Endothelial cell of umbilical vein (primary cell): ENCODE measurements around the gene OR6C3. TPM values are rescaled to one million over a fixed set of nuclear protein-coding genes. Genes with fewer than 3 reads are reported as not detected.

ENCODE experiments used
- BruUV-seq: library from RNA; stranded (reverse); fragments of 400-500 nt; replicated peaks from 2 replicates; lab custom pipeline; 2021; lab: Mats Ljungman, UMichigan
- CTCF ChIA-PET: fragments of 300-600, 350-600 bp; sonication (Branson Sonifier 250); formaldehyde crosslinking; loops from one replicate; lab custom pipeline; 2021; ENCODE audit warnings: antibody characterized with exemption, inconsistent platforms; lab: Charles Lee
- POLR2A ChIA-PET: fragments of 300-600, 350-600 bp; sonication (Branson Sonifier 250); formaldehyde crosslinking; loops from one replicate; lab custom pipeline; 2021; ENCODE audit warnings: antibody characterized with exemption, inconsistent platforms; lab: Charles Lee
- DNase-seq: peaks from one replicate; pipeline ENCODE4 v3.0.0-alpha.2; 2011; ENCODE audit warnings: low read depth, low spot score
- FAIRE-seq: peaks from 2 replicates; lab custom pipeline; 2011; peaks lifted over from hg19 to GRCh38; lab: Jason Lieb, UNC
- H2AFZ ChIP-seq: 2 replicates; pipeline ENCODE4 v1.6.0; 2012; ENCODE audit warnings: low read depth, low read length, control low read depth, inconsistent platforms
- H3K27ac ChIP-seq: 2 replicates; pipeline ENCODE4 v1.5.1; 2011; ENCODE audit warnings: low read depth, mild to moderate bottlenecking, control low read depth, low read length, moderate library complexity; ENCODE audit not compliant: insufficient read depth
- H3K27me3 ChIP-seq, 2 experiments: 2 replicates each; pipeline versions ENCODE4 v1.6.0 to v1.6.1; 2011; ENCODE audit warnings: low read length in 2 of 2, mixed read lengths in 1 of 2; ENCODE audit not compliant: control insufficient read depth in 2 of 2, insufficient read depth in 2 of 2
- H3K36me3 ChIP-seq, 2 experiments: 2 replicates in 1 of 2; 3 replicates in 1 of 2; pipeline ENCODE4 v1.5.1; 2011; ENCODE audit warnings: low read length in 2 of 2, mild to moderate bottlenecking in 1 of 2, moderate library complexity in 1 of 2; ENCODE audit not compliant: control insufficient read depth in 2 of 2, insufficient read depth in 2 of 2; ENCODE audit errors: extremely low read depth in 1 of 2
- H3K4me1 ChIP-seq: 3 replicates; pipeline ENCODE4 v1.5.1; 2011; ENCODE audit warnings: mild to moderate bottlenecking, low read length; ENCODE audit not compliant: control insufficient read depth, insufficient read depth; ENCODE audit errors: extremely low read depth
- H3K4me2 ChIP-seq: 2 replicates; pipeline ENCODE4 v1.6.1; 2011; ENCODE audit warnings: low read length, control low read depth, mixed read lengths; ENCODE audit not compliant: insufficient read depth
- H3K4me3 ChIP-seq, 3 experiments: fragments of 200-600 bp in 1 of 3; sonication (generic), shearing (Covaris generic) in 1 of 3; replicated peaks in 1 of 3; 2 replicates each; pipeline ENCODE4 v1.5.1; 2011 to 2016; ENCODE audit warnings: control low read depth in 3 of 3, low read length in 3 of 3, mild to moderate bottlenecking in 2 of 3, inconsistent platforms in 1 of 3, low read depth in 1 of 3, moderate library complexity in 1 of 3; ENCODE audit not compliant: insufficient read depth in 1 of 3
- H3K79me2 ChIP-seq: 2 replicates; pipeline ENCODE4 v1.6.0; 2012; ENCODE audit warnings: low read length, inconsistent platforms; ENCODE audit not compliant: control insufficient read depth, insufficient read depth
- H3K9ac ChIP-seq: replicated peaks from 2 replicates; pipeline ENCODE3; 2011; ENCODE audit warnings: low read length, control low read depth; ENCODE audit not compliant: insufficient read depth; ENCODE audit errors: extremely low read depth
- H3K9me1 ChIP-seq: replicated peaks from 3 replicates; pipeline ENCODE4 v1.6.0; 2011; ENCODE audit warnings: mild to moderate bottlenecking, low read length; ENCODE audit not compliant: control insufficient read depth, insufficient read depth; ENCODE audit errors: extremely low read depth
- H3K9me3 ChIP-seq: replicated peaks from 2 replicates; pipeline ENCODE4 v1.5.1; 2012; ENCODE audit warnings: low read length, inconsistent platforms; ENCODE audit not compliant: control insufficient read depth, insufficient read depth
- H4K20me1 ChIP-seq: replicated peaks from 2 replicates; pipeline ENCODE3; 2011; ENCODE audit warnings: mild to moderate bottlenecking, low read length; ENCODE audit not compliant: control insufficient read depth, insufficient read depth; ENCODE audit errors: extremely low read depth
- CTCF ChIP-seq, 2 donors: IDR thresholded peaks; 1 replicate in 1 of 2; 2 replicates in 1 of 2; pipeline ENCODE4 v1.5.1; 2011; ENCODE audit warnings: low read length in 2 of 2, mild to moderate bottlenecking in 2 of 2, moderate library complexity in 2 of 2, control low read depth in 1 of 2, inconsistent platforms in 1 of 2, low read depth in 1 of 2; ENCODE audit not compliant: insufficient read depth in 1 of 2; ENCODE audit errors: extremely low read depth in 1 of 2
- EZH2 ChIP-seq: IDR thresholded peaks from 2 replicates; pipeline ENCODE4 v1.6.1; 2012; ENCODE audit warnings: borderline replicate concordance, low read depth, mild to moderate bottlenecking, moderate library complexity, low read length, inconsistent platforms; ENCODE audit not compliant: severe bottlenecking
- FOS ChIP-seq: IDR thresholded peaks from 2 replicates; pipeline ENCODE4 v1.6.1; 2011; ENCODE audit warnings: mild to moderate bottlenecking, low read length, moderate library complexity, borderline replicate concordance; ENCODE audit not compliant: insufficient read depth
- GATA2 ChIP-seq: IDR thresholded peaks from 2 replicates; pipeline ENCODE4 v1.7.0; 2011; ENCODE audit warnings: low read depth, mild to moderate bottlenecking, moderate library complexity, mixed read lengths, low read length; ENCODE audit not compliant: insufficient read length, insufficient read depth
- JUN ChIP-seq: IDR thresholded peaks from 2 replicates; pipeline ENCODE4 v1.6.1; 2011; ENCODE audit warnings: borderline replicate concordance, low read depth; ENCODE audit not compliant: insufficient read length, insufficient read depth
- MAX ChIP-seq: IDR thresholded peaks from 2 replicates; pipeline ENCODE4 v1.6.1; 2011; ENCODE audit not compliant: insufficient read depth, insufficient read length
- MYC ChIP-seq: IDR thresholded peaks from one replicate; pipeline ENCODE4 v1.6.1; 2011; ENCODE audit warnings: mild to moderate bottlenecking, low read depth, low read length
- POLR2A ChIP-seq: IDR thresholded peaks from 2 replicates; pipeline ENCODE4 v1.6.1; 2012; ENCODE audit warnings: low read depth, mild to moderate bottlenecking, control low read depth, low read length
- dilution Hi-C: fragments of 300-500 bp; cut with MboI; formaldehyde crosslinking; loops from one replicate; pipeline ENCODE4 v1.15.0; 2019; ENCODE audit warnings: low sequenced_read_pairs; ENCODE audit not compliant: extremely low pct_ligation_motif_present
- intact Hi-C: fragments of 100-400 bp; cut with micrococcal nuclease; formaldehyde crosslinking; loops from one replicate; pipeline ENCODE4 v1.10.0; 2022
- polyA plus RNA-seq, 4 experiments: library from polyadenylated mRNA; depleted of rRNA in 3 of 4; stranded (reverse) in 3 of 4; unstranded in 1 of 4; fragments of >200 nt; gene quantifications; 2 replicates each; pipeline versions ENCODE4 v1.2.1 to v1.2.3, GENCODE V29; 2011 to 2012; ENCODE audit warnings: missing spikeins in 1 of 4
- total RNA-seq: library from RNA; stranded (reverse); gene quantifications from 2 replicates; pipeline ENCODE4 v1.2.3, GENCODE V29; 2021

Gene OR6C3
- total and polyA plus RNA-seq, 2 donors (not counting 3 experiments of a cell fraction or from before 2014, with no cell fraction given) = not detected

GRCh38 chr12:55372521-55372920 is 42.0 kb downstream of the OR6C3 start:
- Histone ChIP-seq H3K9ac (no peak overlapping the region), H3K27ac (no peak overlapping the region), H3K4me3 (no peak overlapping the region), H3K27me3 (no peaks in the 10 kb centered on the region), H4K20me1 (no peaks in the 10 kb centered on the region), H3K79me2 (no peaks in the 10 kb centered on the region), H3K36me3 (no peaks in the 10 kb centered on the region), H3K4me2 (no peak overlapping the region), H3K4me1 (no peaks in the 10 kb centered on the region), H3K9me3 (no peaks in the 10 kb centered on the region), H3K9me1 (no peaks in the 10 kb centered on the region), H2AFZ (no peak overlapping the region)
- FAIRE-seq = no peak
- CTCF ChIA-PET = no interaction called here
- intact Hi-C loops (no loop called here), dilution Hi-C loops (no loop called here)
- no TSS peak for BruUV-seq
- no peak for DNase-seq
- no peak for TF ChIP-seq GATA2
- TF ChIP-seq MYC = no peak
- no peak for TF ChIP-seq MAX
- TF ChIP-seq EZH2 = no peak
- no peak for TF ChIP-seq POLR2A
- TF ChIP-seq FOS = no peak
- no peak for TF ChIP-seq CTCF (IDR thresholded peaks at IDR 0.05; ENCODE audit: extremely low read depth in 1 of 2, insufficient read depth in 1 of 2, low read depth in 1 of 2, low read length in 2 of 2)
- no peak for TF ChIP-seq JUN
- POLR2A ChIA-PET = no interaction called here

Other genes starting within 250 kb of the OR6C3 start
- not detected in 2 replicates for gene OR9K2, start 204.3 kb upstream of the OR6C3 start, total RNA-seq
- not detected in 2 replicates for gene OR9K2, start 204.3 kb upstream of the OR6C3 start, polyA plus RNA-seq
- not detected in 2 replicates for gene OR10A7, start 109.7 kb upstream of the OR6C3 start, total RNA-seq
- not detected in 2 replicates for gene OR10A7, start 109.7 kb upstream of the OR6C3 start, polyA plus RNA-seq
- gene OR6C74, start 86.1 kb upstream of the OR6C3 start, total RNA-seq = not detected in 2 replicates
- gene OR6C74, start 86.1 kb upstream of the OR6C3 start, polyA plus RNA-seq = not detected in 2 replicates
- gene OR6C6, start 34.2 kb upstream of the OR6C3 start, total RNA-seq = not detected in 2 replicates
- gene OR6C6, start 34.2 kb upstream of the OR6C3 start, polyA plus RNA-seq = not detected in 2 replicates
- not detected in 2 replicates for gene OR6C1, start 16.4 kb upstream of the OR6C3 start, total RNA-seq
- gene OR6C1, start 16.4 kb upstream of the OR6C3 start, polyA plus RNA-seq = not detected in 2 replicates
- gene OR6C75, start 32.2 kb downstream of the OR6C3 start, total RNA-seq = not detected in 2 replicates
- not detected in 2 replicates for gene OR6C75, start 32.2 kb downstream of the OR6C3 start, polyA plus RNA-seq
- gene OR6C65, start 69.8 kb downstream of the OR6C3 start, total RNA-seq = not detected in 2 replicates
- not detected in 2 replicates for gene OR6C65, start 69.8 kb downstream of the OR6C3 start, polyA plus RNA-seq
- not detected in 2 replicates for gene OR6C76, start 95.5 kb downstream of the OR6C3 start, total RNA-seq
- not detected in 2 replicates for gene OR6C76, start 95.5 kb downstream of the OR6C3 start, polyA plus RNA-seq
- not detected in 2 replicates for gene OR6C2, start 113.3 kb downstream of the OR6C3 start, total RNA-seq
- gene OR6C2, start 113.3 kb downstream of the OR6C3 start, polyA plus RNA-seq = not detected in 2 replicates
- not detected in 2 replicates for gene OR6C70, start 139.4 kb downstream of the OR6C3 start, total RNA-seq
- gene OR6C70, start 139.4 kb downstream of the OR6C3 start, polyA plus RNA-seq = not detected in 2 replicates
- gene OR6C68, start 161.6 kb downstream of the OR6C3 start, total RNA-seq = not detected in 2 replicates
- not detected in 2 replicates for gene OR6C68, start 161.6 kb downstream of the OR6C3 start, polyA plus RNA-seq
- gene OR6C4, start 218.9 kb downstream of the OR6C3 start, total RNA-seq = not detected in 2 replicates
- gene OR6C4, start 218.9 kb downstream of the OR6C3 start, polyA plus RNA-seq = not detected in 2 replicates
- not detected in 2 replicates for gene OR2AP1, start 241.7 kb downstream of the OR6C3 start, total RNA-seq
- gene OR2AP1, start 241.7 kb downstream of the OR6C3 start, polyA plus RNA-seq = not detected in 2 replicates